GM06990 (cell line): ENCODE results near the gene APC2.

Experiments
- DNase-seq: peaks from one replicate; pipeline ENCODE4 v3.0.0-alpha.2; 2011; ENCODE audit not compliant: insufficient read length; ENCODE audit errors: extremely low read depth
- H3K27me3 ChIP-seq: replicated peaks from 2 replicates; pipeline ENCODE4 v1.6.0; 2011; ENCODE audit warnings: low read length; ENCODE audit not compliant: control insufficient read depth, insufficient read depth
- H3K36me3 ChIP-seq: 2 replicates; pipeline ENCODE4 v1.5.1; 2011; ENCODE audit warnings: low read length; ENCODE audit not compliant: control insufficient read depth, insufficient read depth
- H3K4me3 ChIP-seq: replicated peaks from 2 replicates; pipeline ENCODE4 v1.5.1; 2011; ENCODE audit warnings: low read depth, mild to moderate bottlenecking, control low read depth, low read length
- CTCF ChIP-seq: IDR thresholded peaks from 2 replicates; pipeline ENCODE4 v1.5.1; 2011; ENCODE audit warnings: low read length, control low read depth, mild to moderate bottlenecking, inconsistent platforms; ENCODE audit not compliant: insufficient read depth, poor library complexity, severe bottlenecking

Gene APC2

GRCh38 chr19:1432507-1432887, 17.4 kb upstream of the APC2 start:
- peaks cover 42% of the 10 kb centered on the region for H3K36me3 ChIP-seq

GRCh38 chr19:1433119-1434039, 16.5 kb upstream of the APC2 start:
- peaks cover 38% of the 10 kb centered on the region for H3K36me3 ChIP-seq
- H3K4me3 ChIP-seq = no peak overlapping the region
- no peak for DNase-seq
- no peak for TF ChIP-seq CTCF
- no peaks in the 10 kb centered on the region for H3K27me3 ChIP-seq

More at GRCh38 chr19:1432507-1432887, 17.4 kb upstream of the APC2 start:
- TF ChIP-seq CTCF = no peak
- no peak overlapping the region for H3K4me3 ChIP-seq
- DNase-seq = no peak
- H3K27me3 ChIP-seq = no peaks in the 10 kb centered on the region

- Histone ChIP-seq H3K36me3 (peaks cover 34% of the 10 kb centered on the region), H3K27me3 (no peaks in the 10 kb centered on the region), H3K4me3 (no peak overlapping the region)
- no peak for DNase-seq
- no peak for TF ChIP-seq CTCF
These were observed 15.9 kb upstream of the APC2 start for GRCh38 chr19:1434040-1434366.

GRCh38 chr19:1434577-1435060, 15.3 kb upstream of the APC2 start:
- Histone ChIP-seq H3K36me3 (peaks cover 31% of the 10 kb centered on the region), H3K27me3 (no peaks in the 10 kb centered on the region), H3K4me3 (no peak overlapping the region)
- no peak for TF ChIP-seq CTCF
- no peak for DNase-seq

- H3K4me3 ChIP-seq = no peak overlapping the region
- TF ChIP-seq CTCF = no peak
- no peaks in the 10 kb centered on the region for H3K27me3 ChIP-seq
- no peak for DNase-seq
- H3K36me3 ChIP-seq = peaks cover 37% of the 10 kb centered on the region
These were observed 14.4 kb upstream of the APC2 start for GRCh38 chr19:1435378-1435989.
